Dedifferentiated amniotic fluid mesenchymal stem cell (primary cell): ENCODE measurements around the gene TTLL5.

Experiments
- DNase-seq: peaks from one replicate; pipeline ENCODE4 v3.0.0-alpha.2; 2016; ENCODE audit errors: extremely low spot score

Gene TTLL5

GRCh38 chr14:75794615-75795038 lies 133.6 kb downstream of the TTLL5 start:
- DNase-seq = no peak

GRCh38 chr14:75800792-75801191 lies 139.7 kb downstream of the TTLL5 start:
- DNase-seq = no peak

GRCh38 chr14:75802486-75802885 lies 141.4 kb downstream of the TTLL5 start:
- no peak for DNase-seq

GRCh38 chr14:75803765-75804164 lies 142.7 kb downstream of the TTLL5 start:
- DNase-seq = no peak

- DNase-seq = no peak
These were observed 143.7 kb downstream of the TTLL5 start for GRCh38 chr14:75804570-75805275.

- no peak for DNase-seq
These were observed 144.6 kb downstream of the TTLL5 start for GRCh38 chr14:75805646-75806045.

GRCh38 chr14:75806352-75806832 lies 145.3 kb downstream of the TTLL5 start:
- DNase-seq = no peak

- DNase-seq = no peak
These were observed 146.8 kb downstream of the TTLL5 start for GRCh38 chr14:75807667-75808360.

GRCh38 chr14:75811136-75811829 lies 150.2 kb downstream of the TTLL5 start:
- no peak for DNase-seq

- DNase-seq = no peak
These were observed 150.9 kb downstream of the TTLL5 start for GRCh38 chr14:75811872-75812499.

GRCh38 chr14:75812622-75813021 lies 151.6 kb downstream of the TTLL5 start:
- no peak for DNase-seq

GRCh38 chr14:75820761-75821160 lies 159.7 kb downstream of the TTLL5 start:
- no peak for DNase-seq

GRCh38 chr14:75821831-75822521 lies 160.9 kb downstream of the TTLL5 start:
- DNase-seq = no peak

GRCh38 chr14:75822522-75823141 lies 161.6 kb downstream of the TTLL5 start:
- DNase-seq = peak; percentile 56

- DNase-seq = no peak
These were observed 162.3 kb downstream of the TTLL5 start for GRCh38 chr14:75823334-75823733.

- no peak for DNase-seq
These were observed 163.3 kb downstream of the TTLL5 start for GRCh38 chr14:75824318-75824717.

- no peak for DNase-seq
These were observed 164.1 kb downstream of the TTLL5 start for GRCh38 chr14:75825147-75825592.

- no peak for DNase-seq
These were observed 165.6 kb downstream of the TTLL5 start for GRCh38 chr14:75826599-75826998.

GRCh38 chr14:75827331-75827730 lies 166.3 kb downstream of the TTLL5 start:
- DNase-seq = no peak

- DNase-seq = no peak
These were observed 168.3 kb downstream of the TTLL5 start for GRCh38 chr14:75829316-75829715.

- DNase-seq = no peak
These were observed 170.4 kb downstream of the TTLL5 start for GRCh38 chr14:75831455-75831854.
